CD4-positive, CD25-positive, alpha-beta regulatory T cell (primary cell): ENCODE results near the gene ZIM2. TPM values are rescaled to one million over a fixed set of nuclear protein-coding genes. Genes with fewer than 3 reads are reported as not detected.

ENCODE experiments used
- ATAC-seq, 2 donors: fragments of 150-1000 bp; cut with Tn5 transposase; one replicate each; pipeline ENCODE4 v1.10.0; 2021; ENCODE audit warnings: low read depth in 2 of 2, moderate number of reproducible peaks in 2 of 2, moderate library complexity in 1 of 2
- DNase-seq, 3 donors: peaks; one replicate each; pipeline versions ENCODE4 v3.0.0 to v3.0.0-alpha.2; 2012 to 2022; ENCODE audit warnings: mixed read lengths in 1 of 3
- H3K27ac ChIP-seq: one replicate; pipeline ENCODE4 v1.7.0; 2013; ENCODE audit warnings: mild to moderate bottlenecking, low read length; ENCODE audit not compliant: insufficient read depth, poor library complexity, severe bottlenecking
- H3K27me3 ChIP-seq: one replicate; pipeline ENCODE4 v1.7.0; 2013; ENCODE audit warnings: low read length; ENCODE audit not compliant: control insufficient read depth, insufficient read depth
- H3K36me3 ChIP-seq: one replicate; pipeline ENCODE4 v1.7.0; 2013; ENCODE audit warnings: mild to moderate bottlenecking, low read length, moderate library complexity; ENCODE audit not compliant: control insufficient read depth, insufficient read depth
- H3K4me1 ChIP-seq: 2 replicates; pipeline ENCODE4 v1.7.0; 2013; ENCODE audit warnings: mild to moderate bottlenecking, low read length; ENCODE audit not compliant: insufficient read depth, control insufficient read depth, poor library complexity, severe bottlenecking
- H3K4me3 ChIP-seq: one replicate; pipeline ENCODE4 v1.7.0; 2013; ENCODE audit warnings: low read depth, mild to moderate bottlenecking, low read length, moderate library complexity
- H3K9me3 ChIP-seq, 2 experiments: 1 replicate in 1 of 2; 2 replicates in 1 of 2; pipeline ENCODE4 v1.7.0; 2013; ENCODE audit warnings: low read length in 2 of 2, mild to moderate bottlenecking in 1 of 2, moderate library complexity in 1 of 2; ENCODE audit not compliant: control insufficient read depth in 2 of 2
- H3K27ac Mint-ChIP-seq, 3 donors: one replicate each; pipeline ENCODE4 v1.8.0; 2020 to 2022; ENCODE audit warnings: mild to moderate bottlenecking in 3 of 3, mixed read lengths in 3 of 3, moderate library complexity in 2 of 3
- H3K27me3 Mint-ChIP-seq: one replicate; pipeline ENCODE4 v1.8.0; 2022; ENCODE audit warnings: mild to moderate bottlenecking, mixed read lengths
- H3K36me3 Mint-ChIP-seq: one replicate; pipeline ENCODE4 v1.8.0; 2020; ENCODE audit warnings: mixed read lengths
- H3K4me1 Mint-ChIP-seq, 4 donors: one replicate each; pipeline ENCODE4 v1.8.0; 2020 to 2022; ENCODE audit warnings: mixed read lengths in 4 of 4, mild to moderate bottlenecking in 1 of 4
- H3K4me3 Mint-ChIP-seq, 4 donors: one replicate each; pipeline ENCODE4 v1.8.0; 2020 to 2022; ENCODE audit warnings: mild to moderate bottlenecking in 4 of 4, mixed read lengths in 4 of 4, moderate library complexity in 3 of 4
- H3K9me3 Mint-ChIP-seq, 7 donors: one replicate each; pipeline ENCODE4 v1.8.0; 2020 to 2022; ENCODE audit warnings: mixed read lengths in 7 of 7, mild to moderate bottlenecking in 3 of 7, moderate library complexity in 2 of 7
- polyA plus RNA-seq, 4 donors: library from polyadenylated mRNA; unstranded; fragments of 300-500 nt; fragmentation: Illumina TruSeq; gene quantifications; one replicate each; pipeline ENCODE4 v1.2.3, GENCODE V29; 2021
- total RNA-seq: library from RNA; stranded (reverse); gene quantifications from one replicate; pipeline ENCODE4 v1.2.3, GENCODE V29; 2022

Gene ZIM2
- total and polyA plus RNA-seq, 5 donors from 2014 or later, result not detected

GRCh38 chr19:56838024-56838908 is 2.3 kb downstream of the ZIM2 start:
- ATAC-seq, result peak in 1 of 2 donors; percentile 9
- Mint-ChIP-seq H3K36me3 (peaks cover 8% of the 10 kb centered on the region), H3K27ac (no peak overlapping the region), H3K27me3 (no peaks in the 10 kb centered on the region), H3K9me3 (peaks cover 7 to 55% (median 29%) of the 10 kb centered on the region in 7 donors), H3K4me3 (peak overlapping the region in 1 of 4 donors; percentile 57), H3K4me1 (no peaks in the 10 kb centered on the region)
- no peak for DNase-seq
- H3K36me3 ChIP-seq, result no peaks in the 10 kb centered on the region
- no peaks in the 10 kb centered on the region for H3K27me3 ChIP-seq
- no peak overlapping the region for H3K4me3 ChIP-seq
- H3K4me1 ChIP-seq, result no peaks in the 10 kb centered on the region
- peaks cover 18 to 72% of the 10 kb centered on the region in 2 experiments for H3K9me3 ChIP-seq
- H3K27ac ChIP-seq, result no peak overlapping the region

GRCh38 chr19:56837492-56838023 is 3.0 kb downstream of the ZIM2 start:
- Mint-ChIP-seq H3K4me1 (no peaks in the 10 kb centered on the region), H3K27me3 (no peaks in the 10 kb centered on the region), H3K36me3 (peaks cover 8% of the 10 kb centered on the region), H3K27ac (no peak overlapping the region), H3K4me3 (peak overlapping the region in 1 of 4 donors; percentile 57), H3K9me3 (peaks cover 7 to 58% (median 29%) of the 10 kb centered on the region in 7 donors)
- ATAC-seq (no peak), DNase-seq (no peak)
- peaks cover 15 to 75% of the 10 kb centered on the region in 2 experiments for H3K9me3 ChIP-seq
- H3K27ac ChIP-seq, result no peak overlapping the region
- H3K4me3 ChIP-seq, result no peak overlapping the region
- no peaks in the 10 kb centered on the region for H3K36me3 ChIP-seq
- H3K27me3 ChIP-seq, result no peaks in the 10 kb centered on the region
- H3K4me1 ChIP-seq, result no peaks in the 10 kb centered on the region

- Histone ChIP-seq H3K36me3 (no peaks in the 10 kb centered on the region), H3K4me3 (no peak overlapping the region), H3K9me3 (peaks cover 17 to 75% of the 10 kb centered on the region in 2 experiments), H3K27me3 (no peaks in the 10 kb centered on the region), H3K27ac (no peak overlapping the region), H3K4me1 (no peaks in the 10 kb centered on the region)
- no peaks in the 10 kb centered on the region for H3K27me3 Mint-ChIP-seq
- ATAC-seq, result no peak
- H3K4me3 Mint-ChIP-seq, result no peak overlapping the region
- H3K27ac Mint-ChIP-seq, result no peak overlapping the region
- DNase-seq, result no peak
- H3K4me1 Mint-ChIP-seq, result no peaks in the 10 kb centered on the region
- H3K9me3 Mint-ChIP-seq, result peaks cover 7 to 59% (median 31%) of the 10 kb centered on the region in 7 donors
- H3K36me3 Mint-ChIP-seq, result peaks cover 8% of the 10 kb centered on the region
Measured at GRCh38 chr19:56837004-56837403, 3.5 kb downstream of the ZIM2 start.

GRCh38 chr19:56836059-56836458 is 4.5 kb downstream of the ZIM2 start:
- Histone ChIP-seq H3K27me3 (no peaks in the 10 kb centered on the region), H3K4me3 (no peak overlapping the region), H3K27ac (no peak overlapping the region), H3K9me3 (peaks cover 18 to 75% of the 10 kb centered on the region in 2 experiments), H3K36me3 (no peaks in the 10 kb centered on the region), H3K4me1 (no peaks in the 10 kb centered on the region)
- ATAC-seq (no peak), DNase-seq (no peak)
- H3K4me3 Mint-ChIP-seq, result no peak overlapping the region
- H3K9me3 Mint-ChIP-seq, result peaks cover 7 to 53% (median 29%) of the 10 kb centered on the region in 7 donors
- no peaks in the 10 kb centered on the region for H3K27me3 Mint-ChIP-seq
- no peaks in the 10 kb centered on the region for H3K4me1 Mint-ChIP-seq
- peak overlapping the region in 1 of 3 donors; percentile 38 for H3K27ac Mint-ChIP-seq
- H3K36me3 Mint-ChIP-seq, result peaks cover 8% of the 10 kb centered on the region

DNA sequence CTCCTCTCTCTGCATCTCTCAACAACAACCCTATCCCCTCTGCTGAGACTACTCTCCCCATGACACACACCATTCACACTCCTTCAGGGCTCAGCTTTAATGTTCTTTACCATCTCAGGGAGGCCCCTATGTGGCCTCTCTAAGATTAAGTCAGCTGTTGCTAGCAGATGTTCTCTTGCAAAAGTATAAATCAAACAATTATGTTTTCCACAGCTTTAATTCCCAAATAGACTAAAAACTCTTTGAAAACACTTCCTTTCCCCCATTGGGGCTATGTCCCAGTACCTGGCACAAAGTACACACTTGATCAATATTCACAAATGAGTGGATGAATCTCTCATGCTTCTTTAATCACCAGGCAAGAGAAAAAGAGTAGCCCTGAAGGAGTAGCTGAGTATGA is 5.1 kb downstream of the ZIM2 start:
- H3K9me3 ChIP-seq, result peaks cover 18 to 69% of the 10 kb centered on the region in 2 experiments
- no peaks in the 10 kb centered on the region for H3K27me3 ChIP-seq
- Mint-ChIP-seq H3K4me3 (no peak overlapping the region), H3K27me3 (no peaks in the 10 kb centered on the region), H3K36me3 (peaks cover 8% of the 10 kb centered on the region), H3K4me1 (no peaks in the 10 kb centered on the region), H3K27ac (peak overlapping the region in 1 of 3 donors; percentile 38), H3K9me3 (peaks cover 7 to 51% (median 26%) of the 10 kb centered on the region in 7 donors)
- H3K36me3 ChIP-seq, result no peaks in the 10 kb centered on the region
- H3K4me1 ChIP-seq, result no peaks in the 10 kb centered on the region
- H3K27ac ChIP-seq, result no peak overlapping the region
- DNase-seq (no peak), ATAC-seq (no peak)
- H3K4me3 ChIP-seq, result no peak overlapping the region

DNA sequence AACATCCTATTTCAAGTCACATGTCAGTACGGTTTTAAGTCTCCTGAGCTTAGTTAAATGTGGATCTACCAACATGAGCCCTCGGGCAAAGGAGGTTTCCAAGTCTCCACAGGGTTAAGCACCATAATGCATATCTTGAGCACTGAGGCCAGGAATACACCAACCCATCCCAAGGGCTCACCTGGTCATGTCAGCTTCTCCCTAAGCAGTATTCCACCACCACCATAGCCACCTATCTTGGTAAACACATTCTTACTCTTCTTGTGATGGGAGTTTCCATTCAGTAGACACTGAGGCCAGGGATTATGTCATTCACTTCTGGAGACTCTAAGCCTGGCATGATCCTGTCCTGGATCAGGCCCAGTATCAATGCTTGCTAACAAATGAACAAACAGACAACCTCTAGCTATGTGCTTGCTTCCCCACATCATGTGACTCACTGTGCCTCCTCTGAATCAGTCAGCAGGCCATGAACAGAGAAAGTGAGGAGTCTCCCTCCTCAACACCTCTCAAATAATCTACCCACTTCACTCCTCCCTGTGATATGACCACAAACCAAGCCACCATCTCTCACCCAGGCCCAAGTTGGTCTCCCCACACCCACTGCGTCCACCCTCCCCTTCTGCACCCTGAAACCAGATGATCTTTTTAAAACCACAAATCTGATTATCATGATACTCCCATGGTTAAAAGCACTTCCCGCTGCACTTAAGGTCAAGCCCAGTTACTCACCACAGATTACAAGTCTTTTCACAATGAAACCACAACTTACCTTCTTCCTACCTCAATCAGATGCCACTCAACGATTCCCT is 5.8 kb downstream of the ZIM2 start:
- Histone ChIP-seq H3K9me3 (peaks cover 18 to 64% of the 10 kb centered on the region in 2 experiments), H3K27me3 (no peaks in the 10 kb centered on the region), H3K27ac (no peak overlapping the region), H3K36me3 (no peaks in the 10 kb centered on the region), H3K4me1 (no peaks in the 10 kb centered on the region), H3K4me3 (no peak overlapping the region)
- no peak for DNase-seq
- Mint-ChIP-seq H3K4me1 (no peaks in the 10 kb centered on the region), H3K27me3 (no peaks in the 10 kb centered on the region), H3K36me3 (peaks cover 8% of the 10 kb centered on the region), H3K9me3 (peaks cover 7 to 51% (median 26%) of the 10 kb centered on the region in 7 donors), H3K4me3 (peak overlapping the region in 1 of 4 donors; percentile 37), H3K27ac (no peak overlapping the region)
- ATAC-seq, result no peak

DNA sequence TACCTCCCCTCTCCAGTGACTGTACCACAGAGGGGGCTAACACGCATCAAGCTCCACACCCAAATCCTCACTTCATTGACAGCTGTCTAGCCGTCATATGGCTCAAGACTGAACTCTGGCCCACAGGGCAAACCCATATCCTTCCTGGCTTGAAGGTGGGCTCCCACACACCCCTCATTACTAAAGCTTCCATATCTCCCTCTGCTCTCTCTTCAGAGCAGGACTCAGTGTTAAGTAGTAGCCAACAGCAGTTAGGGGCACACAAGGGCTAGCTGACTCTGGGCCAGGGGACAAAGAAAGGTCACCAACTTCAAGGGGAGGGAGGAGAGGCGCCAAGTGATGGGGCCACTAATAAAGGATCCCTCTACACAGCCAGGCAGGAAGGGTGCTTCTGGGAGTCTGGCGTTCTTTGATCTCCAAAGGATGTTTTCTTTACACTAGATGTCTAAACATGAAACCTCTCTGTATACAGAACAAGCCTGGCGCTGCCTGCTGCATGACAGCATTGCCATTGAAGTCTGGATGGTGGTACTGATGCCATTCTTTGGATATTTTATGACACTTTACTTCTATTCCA is 8.1 kb downstream of the ZIM2 start:
- Histone ChIP-seq H3K4me1 (no peaks in the 10 kb centered on the region), H3K36me3 (no peaks in the 10 kb centered on the region), H3K27ac (no peak overlapping the region), H3K27me3 (no peaks in the 10 kb centered on the region), H3K4me3 (no peak overlapping the region), H3K9me3 (peaks cover 20 to 47% of the 10 kb centered on the region in 2 experiments)
- Mint-ChIP-seq H3K27ac (no peak overlapping the region), H3K9me3 (peaks cover 7 to 42% (median 25%) of the 10 kb centered on the region in 7 donors), H3K36me3 (peaks cover 4% of the 10 kb centered on the region), H3K4me1 (no peaks in the 10 kb centered on the region), H3K27me3 (no peaks in the 10 kb centered on the region), H3K4me3 (no peak overlapping the region)
- ATAC-seq (no peak), DNase-seq (no peak)
